CD4-positive, alpha-beta T cell (primary cell): ENCODE data around the gene ISYNA1. TPM values are rescaled to one million over a fixed set of nuclear protein-coding genes. Genes with fewer than 3 reads are reported as not detected.

ENCODE experiments used
- ATAC-seq: fragments of 200-7000 bp; cut with Tn5 transposase; one replicate; pipeline ENCODE4 v1.10.0; 2022; ENCODE audit warnings: mild to moderate bottlenecking; ENCODE audit not compliant: poor library complexity
- CTCF ChIA-PET: fragments of 350-600 bp; sonication (Branson Sonifier 250); formaldehyde crosslinking; loops from one replicate; lab custom pipeline; 2021; ENCODE audit warnings: antibody characterized with exemption, inconsistent platforms; lab: Charles Lee
- POLR2A ChIA-PET: fragments of 350-600 bp; sonication (Branson Sonifier 250); formaldehyde crosslinking; loops from one replicate; lab custom pipeline; 2021; ENCODE audit warnings: antibody characterized with exemption, inconsistent platforms; lab: Charles Lee
- DNase-seq, 14 experiments: peaks; one replicate each; pipeline ENCODE4 v3.0.0-alpha.2; 2013 to 2020; ENCODE audit warnings: mixed read lengths in 2 of 14
- H3K27ac ChIP-seq, 2 donors: one replicate each; pipeline versions ENCODE4 v1.5.1 to v1.7.0; 2013; ENCODE audit warnings: low read length in 2 of 2, low read depth in 1 of 2, mild to moderate bottlenecking in 1 of 2
- H3K27me3 ChIP-seq, 2 experiments: 1 replicate in 1 of 2; 2 replicates in 1 of 2; pipeline versions ENCODE4 v1.6.1 to v1.7.0; 2013; ENCODE audit warnings: low read length in 2 of 2, control low read depth in 1 of 2, mild to moderate bottlenecking in 1 of 2, moderate library complexity in 1 of 2; ENCODE audit not compliant: insufficient read depth in 2 of 2, control insufficient read depth in 1 of 2
- H3K36me3 ChIP-seq: one replicate; pipeline ENCODE4 v1.6.1; 2013; ENCODE audit warnings: low read length, control low read depth; ENCODE audit not compliant: insufficient read depth
- H3K4me1 ChIP-seq: one replicate; pipeline ENCODE4 v1.6.1; 2013; ENCODE audit warnings: low read length, control low read depth; ENCODE audit not compliant: insufficient read depth
- H3K4me3 ChIP-seq: one replicate; pipeline ENCODE4 v1.5.1; 2013; ENCODE audit warnings: mild to moderate bottlenecking, low read length, moderate library complexity
- H3K9me3 ChIP-seq, 2 experiments: 1 replicate in 1 of 2; 2 replicates in 1 of 2; pipeline versions ENCODE4 v1.6.1 to v1.7.0; 2013; ENCODE audit warnings: low read length in 2 of 2, mild to moderate bottlenecking in 2 of 2, control low read depth in 1 of 2, moderate library complexity in 1 of 2; ENCODE audit not compliant: control insufficient read depth in 1 of 2, insufficient read depth in 1 of 2
- H3K27ac Mint-ChIP-seq: one replicate; pipeline ENCODE4 v1.8.0; 2020; ENCODE audit warnings: mixed read lengths
- H3K27me3 Mint-ChIP-seq: one replicate; pipeline ENCODE4 v1.8.0; 2021; ENCODE audit warnings: mixed read lengths
- H3K36me3 Mint-ChIP-seq: one replicate; pipeline ENCODE4 v1.8.0; 2021; ENCODE audit warnings: low read depth, mixed read lengths
- H3K4me1 Mint-ChIP-seq: one replicate; pipeline ENCODE4 v1.8.0; 2021; ENCODE audit warnings: low read depth, mixed read lengths
- H3K4me3 Mint-ChIP-seq: one replicate; pipeline ENCODE4 v1.8.0; 2020; ENCODE audit warnings: mild to moderate bottlenecking, mixed read lengths
- H3K9me3 Mint-ChIP-seq: one replicate; pipeline ENCODE4 v1.8.0; 2020; ENCODE audit warnings: mixed read lengths
- intact Hi-C, 2 experiments: fragments of 100-400 bp; cut with DNase I in 1 of 2; cut with micrococcal nuclease in 1 of 2; formaldehyde crosslinking; loops; one replicate each; pipeline versions ENCODE4 v1.15.1 to v1.9.0; 2023 to 2025; cut with DNase I, micrococcal nuclease
- polyA plus RNA-seq, 2 donors: library from polyadenylated mRNA; unstranded; fragments of 120-200 nt; gene quantifications; one replicate each; pipeline ENCODE4 v1.2.1, GENCODE V29; 2013
- total RNA-seq, 174 experiments: library from RNA in 2 of 174; stranded (reverse) in 2 of 174; gene quantifications; one replicate each; pipeline ENCODE4 v1.2.3 and lab custom pipeline; 2021 to 2026
- TF ChIP-seq, protein P1 (sequence below): fragments of 200-600 bp; IDR thresholded peaks from one replicate; pipeline ENCODE4 v1.8.0; 2022; ENCODE audit warnings: antibody characterized with exemption, mild to moderate bottlenecking

Gene ISYNA1
- total RNA-seq (10 to 100 TPM; 34.1 to 41.3 TPM), total RNA-seq (lab: John Stamatoyannopoulos, UW) (2.4 to 36.4 (median 10.6) reads per million in 172 experiments)
- polyA plus RNA-seq (2013, experiment 1 of 2) = 18.8 TPM
- polyA plus RNA-seq (2013, experiment 2 of 2) = 27.6 TPM

DNA sequence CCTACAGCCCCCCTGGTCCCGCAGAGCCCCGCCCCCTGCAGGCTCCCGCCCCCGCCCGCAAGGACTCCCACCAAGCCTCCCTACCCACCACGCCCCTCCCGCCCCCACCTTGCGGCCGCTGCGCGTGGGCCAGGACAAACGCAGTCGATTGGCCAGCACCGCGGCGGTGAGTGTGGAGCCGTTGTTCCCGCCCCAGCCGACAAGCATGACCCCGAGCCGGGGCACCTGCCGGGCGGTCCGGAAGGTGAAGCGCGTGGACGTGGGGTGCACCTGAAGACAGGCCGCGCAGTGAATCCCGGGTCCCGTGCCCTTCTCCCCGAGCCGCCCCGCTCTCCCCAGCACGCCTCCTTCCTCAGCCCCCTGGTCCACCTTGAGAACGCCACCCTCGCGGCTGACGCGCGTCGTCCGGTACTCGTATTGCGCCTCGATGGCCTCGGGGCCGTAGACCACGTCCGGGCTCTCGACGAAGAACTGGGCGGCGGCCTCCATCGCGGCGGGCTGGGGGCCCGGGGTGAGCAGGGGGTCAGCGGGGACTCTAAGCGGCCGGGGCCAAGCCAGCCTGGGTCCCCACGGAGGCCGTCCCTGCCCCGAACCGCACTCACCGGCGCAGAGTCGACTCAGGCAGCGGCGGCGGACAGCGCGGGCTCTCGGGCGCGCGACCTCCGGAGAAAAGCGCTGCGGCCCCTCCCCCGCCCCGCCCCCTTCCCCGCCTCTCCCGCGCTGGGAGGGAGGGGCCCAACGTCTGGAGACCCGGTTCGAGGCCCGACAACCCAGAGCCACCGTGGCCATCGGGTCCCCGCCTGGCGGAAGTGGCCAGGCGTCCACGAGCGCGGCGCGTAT is at the start of gene ISYNA1:
ISYNA1 (minus strand) TSS at position 643 of the 840 bp plus-strand sequence; CDS start at position 489, 154 bp downstream.
- intact Hi-C loops = no loop called here
- H3K27me3 ChIP-seq = no peaks in the 10 kb centered on the region

DNA sequence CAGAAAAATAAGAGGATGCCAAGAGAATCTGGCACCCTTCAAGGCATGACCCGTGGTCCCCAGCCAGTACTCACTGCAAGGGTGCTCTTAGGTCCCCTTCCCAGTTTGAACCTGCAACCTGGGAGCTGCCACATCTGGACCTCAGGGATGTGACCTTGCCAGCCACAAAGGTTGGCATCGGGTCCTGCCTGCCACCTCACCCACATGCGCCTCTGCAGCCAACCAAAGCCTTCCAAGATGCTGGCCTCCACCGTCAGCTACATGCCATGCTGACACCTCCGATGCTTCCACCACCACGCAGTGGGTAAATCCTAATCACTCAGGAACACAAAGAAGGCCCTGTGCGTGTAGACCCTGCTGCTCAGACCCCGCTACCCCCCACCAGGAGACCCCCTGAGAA is 48.8 kb upstream of the ISYNA1 start:
- peaks cover 4% of the 10 kb centered on the region for H3K36me3 ChIP-seq
- no peaks in the 10 kb centered on the region for H3K9me3 ChIP-seq
- ATAC-seq (no peak), DNase-seq (no peak)
- ChIA-PET CTCF (interaction anchor here (1.0 to 3.1 kb wide), 2 partner anchors 34 to 65 kb away, joined by 3 to 15 read pairs; partner anchors contain the start of gene ELL), POLR2A (interaction anchor here (1.0 kb wide), 1 partner anchor 9 kb away, joined by 5 read pairs; no protein-coding TSS in a partner anchor)
- TF ChIP-seq, protein P1, sequence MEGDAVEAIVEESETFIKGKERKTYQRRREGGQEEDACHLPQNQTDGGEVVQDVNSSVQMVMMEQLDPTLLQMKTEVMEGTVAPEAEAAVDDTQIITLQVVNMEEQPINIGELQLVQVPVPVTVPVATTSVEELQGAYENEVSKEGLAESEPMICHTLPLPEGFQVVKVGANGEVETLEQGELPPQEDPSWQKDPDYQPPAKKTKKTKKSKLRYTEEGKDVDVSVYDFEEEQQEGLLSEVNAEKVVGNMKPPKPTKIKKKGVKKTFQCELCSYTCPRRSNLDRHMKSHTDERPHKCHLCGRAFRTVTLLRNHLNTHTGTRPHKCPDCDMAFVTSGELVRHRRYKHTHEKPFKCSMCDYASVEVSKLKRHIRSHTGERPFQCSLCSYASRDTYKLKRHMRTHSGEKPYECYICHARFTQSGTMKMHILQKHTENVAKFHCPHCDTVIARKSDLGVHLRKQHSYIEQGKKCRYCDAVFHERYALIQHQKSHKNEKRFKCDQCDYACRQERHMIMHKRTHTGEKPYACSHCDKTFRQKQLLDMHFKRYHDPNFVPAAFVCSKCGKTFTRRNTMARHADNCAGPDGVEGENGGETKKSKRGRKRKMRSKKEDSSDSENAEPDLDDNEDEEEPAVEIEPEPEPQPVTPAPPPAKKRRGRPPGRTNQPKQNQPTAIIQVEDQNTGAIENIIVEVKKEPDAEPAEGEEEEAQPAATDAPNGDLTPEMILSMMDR = no peak
- H3K4me1 Mint-ChIP-seq = peaks cover 48% of the 10 kb centered on the region
- H3K36me3 Mint-ChIP-seq = peaks cover 4% of the 10 kb centered on the region
- H3K9me3 Mint-ChIP-seq = no peaks in the 10 kb centered on the region
- H3K27ac ChIP-seq = no peak overlapping the region
- no peaks in the 10 kb centered on the region for H3K27me3 ChIP-seq
- H3K27me3 Mint-ChIP-seq = no peaks in the 10 kb centered on the region
- H3K4me3 Mint-ChIP-seq = no peak overlapping the region
- H3K4me3 ChIP-seq = no peak overlapping the region
- peaks cover 89% of the 10 kb centered on the region for H3K4me1 ChIP-seq
- H3K27ac Mint-ChIP-seq = peak overlapping the region; percentile 32
- intact Hi-C loops = no loop called here

More for the DNA sequence above, at the start of gene ISYNA1:
- H3K4me1 Mint-ChIP-seq = peaks cover 41% of the 10 kb centered on the region
- Histone ChIP-seq H3K36me3 (peaks cover 5% of the 10 kb centered on the region), H3K4me1 (peaks cover 53% of the 10 kb centered on the region), H3K4me3 (peak within 1 kb of the TSS; percentile 68), H3K9me3 (peaks cover 0 to 8% of the 10 kb centered on the region in 2 experiments), H3K27ac (no peak within 1 kb of the TSS)
- no peaks in the 10 kb centered on the region for H3K9me3 Mint-ChIP-seq
- ATAC-seq (peak; percentile 24), DNase-seq (peak in 11 of 14 experiments; percentile 40 to 77 (median 47))
- ChIA-PET CTCF (interaction anchor here (1.9 kb wide), 1 partner anchor 13 kb away, joined by 4 read pairs; no protein-coding TSS in a partner anchor), POLR2A (interaction anchor here (0.5 to 1.1 kb wide), 6 partner anchors 9 to 482 kb away, joined by 3 to 7 read pairs (median 4); partner anchors contain the start of genes COPE, DDX49, JUND and SSBP4)
- no peaks in the 10 kb centered on the region for H3K27me3 Mint-ChIP-seq
- TF ChIP-seq, protein P1 = no peak
- H3K4me3 Mint-ChIP-seq = peak within 1 kb of the TSS; percentile 84
- H3K36me3 Mint-ChIP-seq = peaks cover 9% of the 10 kb centered on the region
- peak within 1 kb of the TSS; percentile 81 for H3K27ac Mint-ChIP-seq

DNA sequence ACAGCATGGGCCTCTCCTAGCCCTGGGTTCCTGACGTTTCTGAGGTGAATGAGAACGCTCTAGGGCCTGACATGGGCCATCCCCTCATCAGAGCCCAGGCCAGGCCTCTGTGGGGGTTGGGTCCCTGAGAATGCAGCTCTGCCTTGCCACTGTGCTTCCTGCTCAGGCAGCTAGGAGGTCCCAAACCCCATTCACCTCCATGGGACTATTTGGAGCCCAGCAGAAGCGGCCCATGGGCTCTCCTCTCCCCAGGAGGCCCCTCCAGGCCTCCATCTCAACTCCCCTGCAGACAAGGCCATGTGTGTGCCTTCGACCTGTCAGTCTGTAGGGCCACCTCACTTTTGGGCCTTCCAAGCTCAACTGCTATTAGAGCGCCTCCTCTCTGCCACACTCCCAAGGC is 47.1 kb upstream of the ISYNA1 start:
- H3K4me1 ChIP-seq = peaks cover 90% of the 10 kb centered on the region
- ChIA-PET CTCF (interaction anchor here (0.9 to 3.1 kb wide), 4 partner anchors 11 to 86 kb away, joined by 3 to 15 read pairs (median 7); partner anchors contain the start of genes ELL and UBA52), POLR2A (interaction anchor here (1.2 kb wide), 1 partner anchor 12 kb away, joined by 3 read pairs; no protein-coding TSS in a partner anchor)
- H3K9me3 Mint-ChIP-seq = no peaks in the 10 kb centered on the region
- intact Hi-C loops = no loop called here
- no peaks in the 10 kb centered on the region for H3K27me3 ChIP-seq
- H3K27ac ChIP-seq = no peak overlapping the region
- no peaks in the 10 kb centered on the region for H3K27me3 Mint-ChIP-seq
- H3K4me1 Mint-ChIP-seq = peaks cover 57% of the 10 kb centered on the region
- DNase-seq = no peak
- H3K36me3 Mint-ChIP-seq = peaks cover 4% of the 10 kb centered on the region
- H3K27ac Mint-ChIP-seq = peak overlapping the region; percentile 17
- no peak overlapping the region for H3K4me3 ChIP-seq
- no peak overlapping the region for H3K4me3 Mint-ChIP-seq
- no peaks in the 10 kb centered on the region for H3K9me3 ChIP-seq
- ATAC-seq = no peak
- H3K36me3 ChIP-seq = peaks cover 4% of the 10 kb centered on the region
- TF ChIP-seq, protein P1 = no peak
